Chondrocyte (in vitro differentiated cells): ENCODE results near the gene C1orf74. TPM values are rescaled to one million over a fixed set of nuclear protein-coding genes. Genes with fewer than 3 reads are reported as not detected.

Experiments used
- DNase-seq: peaks from one replicate; pipeline ENCODE4 v3.0.0; 2021; ENCODE audit warnings: mixed read lengths, low spot score
- H3K27ac Mint-ChIP-seq: one replicate; pipeline ENCODE4 v1.8.0; 2021; ENCODE audit warnings: mild to moderate bottlenecking, moderate library complexity, mixed read lengths; ENCODE audit not compliant: unreplicated experiment
- H3K27me3 Mint-ChIP-seq: 2 replicates; pipeline ENCODE4 v1.8.0; 2021; ENCODE audit warnings: low read depth, mixed read lengths
- H3K36me3 Mint-ChIP-seq: 2 replicates; pipeline ENCODE4 v1.8.0; 2021; ENCODE audit warnings: low read depth, mixed read lengths
- H3K4me1 Mint-ChIP-seq: 2 replicates; pipeline ENCODE4 v1.8.0; 2021; ENCODE audit warnings: low read depth, mild to moderate bottlenecking, mixed read lengths
- H3K4me3 Mint-ChIP-seq: one replicate; pipeline ENCODE4 v1.8.0; 2021; ENCODE audit warnings: mild to moderate bottlenecking, moderate library complexity, mixed read lengths; ENCODE audit not compliant: unreplicated experiment
- H3K9me3 Mint-ChIP-seq: 2 replicates; pipeline ENCODE4 v1.8.0; 2021; ENCODE audit warnings: low read depth, mixed read lengths
- long read RNA-seq: library from polyadenylated mRNA; stranded (forward); transcript quantifications from one replicate; pipeline ENCODE4 v2.0.0, GENCODE V29; 2021
- total RNA-seq: library from RNA; stranded (reverse); gene quantifications from 3 replicates; pipeline ENCODE4 v1.2.1, GENCODE V29; 2021
- TF ChIP-seq, protein P1 (sequence below): fragments of 200-600 bp; sonication (generic); IDR thresholded peaks from 2 replicates; pipeline ENCODE4 v1.5.0; 2021; ENCODE audit warnings: antibody characterized with exemption, mild to moderate bottlenecking, moderate library complexity

C1orf74 gene
- 1.2 to 1.6 TPM (median 1.4 TPM) in 3 replicates for total RNA-seq
- long read RNA-seq, full-length matches to known transcripts, result 2 of 2 reads
- long read RNA-seq, partial matches to known transcripts, result 0 of 2 reads
- long read RNA-seq, other reads (novel, unspliced or antisense), result 0 of 2 reads

DNA sequence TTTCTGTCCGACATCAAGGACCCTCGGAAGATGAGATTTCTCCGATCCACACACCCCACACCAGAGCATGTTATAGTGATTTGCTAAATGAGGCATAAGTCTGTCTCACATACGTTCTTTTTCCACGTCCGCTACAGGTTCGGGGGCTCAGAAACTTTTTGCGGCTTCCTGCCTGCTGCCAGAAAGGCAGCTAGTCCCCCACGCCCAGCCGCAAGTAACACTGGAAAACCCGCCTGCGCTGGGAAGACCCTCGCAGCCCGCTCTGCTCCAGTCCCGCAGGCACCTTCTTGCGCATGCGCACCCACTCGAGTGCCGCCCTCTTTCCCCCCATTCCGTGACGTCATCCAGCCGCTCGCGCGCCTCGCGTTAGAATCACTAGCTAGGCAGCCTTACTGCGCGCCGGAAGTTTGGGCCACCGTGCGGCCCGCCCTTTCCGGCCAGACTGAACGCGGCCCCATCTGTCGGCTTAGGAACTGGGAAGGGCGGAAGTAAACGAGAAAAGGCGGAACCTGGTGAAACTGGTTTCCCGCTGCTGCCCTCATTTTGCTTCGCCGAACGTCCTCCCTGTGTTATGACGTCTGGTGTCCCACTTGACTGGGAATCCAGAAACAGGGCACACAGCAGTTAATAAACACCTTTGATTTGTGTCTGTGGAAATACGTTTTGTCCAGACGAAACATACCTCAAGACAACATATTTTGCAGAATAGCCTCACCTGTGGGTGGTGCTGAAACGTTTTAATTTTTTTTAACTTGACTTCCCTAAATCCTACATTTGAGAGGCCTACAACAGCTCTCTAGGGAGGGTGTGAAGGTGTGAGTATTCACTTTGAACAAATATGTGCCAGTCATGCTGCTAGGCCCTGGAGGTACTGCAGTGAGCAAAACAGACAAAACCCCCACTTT lies at the start of gene C1orf74:
C1orf74 (minus strand) TSS at position 295 of the 905 bp plus-strand sequence. CDS start 925 bp downstream, outside the sequence.
- peaks cover 29% of the 10 kb centered on the region for H3K27me3 Mint-ChIP-seq
- TF ChIP-seq, protein P1, sequence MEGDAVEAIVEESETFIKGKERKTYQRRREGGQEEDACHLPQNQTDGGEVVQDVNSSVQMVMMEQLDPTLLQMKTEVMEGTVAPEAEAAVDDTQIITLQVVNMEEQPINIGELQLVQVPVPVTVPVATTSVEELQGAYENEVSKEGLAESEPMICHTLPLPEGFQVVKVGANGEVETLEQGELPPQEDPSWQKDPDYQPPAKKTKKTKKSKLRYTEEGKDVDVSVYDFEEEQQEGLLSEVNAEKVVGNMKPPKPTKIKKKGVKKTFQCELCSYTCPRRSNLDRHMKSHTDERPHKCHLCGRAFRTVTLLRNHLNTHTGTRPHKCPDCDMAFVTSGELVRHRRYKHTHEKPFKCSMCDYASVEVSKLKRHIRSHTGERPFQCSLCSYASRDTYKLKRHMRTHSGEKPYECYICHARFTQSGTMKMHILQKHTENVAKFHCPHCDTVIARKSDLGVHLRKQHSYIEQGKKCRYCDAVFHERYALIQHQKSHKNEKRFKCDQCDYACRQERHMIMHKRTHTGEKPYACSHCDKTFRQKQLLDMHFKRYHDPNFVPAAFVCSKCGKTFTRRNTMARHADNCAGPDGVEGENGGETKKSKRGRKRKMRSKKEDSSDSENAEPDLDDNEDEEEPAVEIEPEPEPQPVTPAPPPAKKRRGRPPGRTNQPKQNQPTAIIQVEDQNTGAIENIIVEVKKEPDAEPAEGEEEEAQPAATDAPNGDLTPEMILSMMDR, result peak; percentile 28

GRCh38 chr1:209831615-209832014 lies 47.3 kb upstream of the C1orf74 start:
- Mint-ChIP-seq H3K4me3 (no peak overlapping the region), H3K36me3 (peaks cover 26% of the 10 kb centered on the region), H3K4me1 (peaks cover 47% of the 10 kb centered on the region), H3K27me3 (no peaks in the 10 kb centered on the region), H3K27ac (peak overlapping the region; percentile 53), H3K9me3 (no peaks in the 10 kb centered on the region)
- TF ChIP-seq, protein P1, result no peak
- no peak for DNase-seq

More for the DNA sequence above, at the start of gene C1orf74:
- H3K36me3 Mint-ChIP-seq, result peaks cover 2% of the 10 kb centered on the region
- DNase-seq, result peak; percentile 99
- H3K27ac Mint-ChIP-seq, result peak within 1 kb of the TSS; percentile 94
- peak within 1 kb of the TSS; percentile 95 for H3K4me3 Mint-ChIP-seq
- peaks cover 14% of the 10 kb centered on the region for H3K4me1 Mint-ChIP-seq
- peaks cover 2% of the 10 kb centered on the region for H3K9me3 Mint-ChIP-seq

GRCh38 chr1:209830722-209831121 lies 46.4 kb upstream of the C1orf74 start:
- no peak for DNase-seq
- Mint-ChIP-seq H3K27me3 (no peaks in the 10 kb centered on the region), H3K27ac (no peak overlapping the region), H3K36me3 (peaks cover 24% of the 10 kb centered on the region), H3K4me1 (peaks cover 38% of the 10 kb centered on the region), H3K9me3 (no peaks in the 10 kb centered on the region), H3K4me3 (no peak overlapping the region)
- TF ChIP-seq, protein P1, result no peak

DNA sequence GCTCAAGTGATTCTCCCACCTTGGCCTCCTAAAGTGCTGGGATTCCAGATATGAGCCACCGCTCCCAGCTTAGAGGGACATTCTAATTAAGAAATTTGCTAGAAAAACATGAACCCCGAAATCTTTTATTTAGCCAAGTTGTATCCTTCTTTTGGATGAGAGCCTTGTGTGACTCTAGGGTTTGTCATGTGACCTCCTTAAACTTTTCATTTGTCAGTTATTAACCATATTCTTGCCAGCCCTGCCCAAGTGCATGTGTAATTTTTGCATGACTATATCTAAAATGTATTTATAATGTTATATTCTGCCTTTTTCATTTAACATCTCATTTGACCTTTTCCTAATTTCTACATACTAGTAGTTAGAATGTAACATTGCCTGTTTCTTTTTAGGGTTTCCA lies 45.4 kb upstream of the C1orf74 start:
- DNase-seq, result no peak
- H3K9me3 Mint-ChIP-seq, result no peaks in the 10 kb centered on the region
- H3K27me3 Mint-ChIP-seq, result no peaks in the 10 kb centered on the region
- H3K36me3 Mint-ChIP-seq, result peaks cover 19% of the 10 kb centered on the region
- TF ChIP-seq, protein P1, result no peak
- peak overlapping the region; percentile 90 for H3K4me3 Mint-ChIP-seq
- peaks cover 30% of the 10 kb centered on the region for H3K4me1 Mint-ChIP-seq
- no peak overlapping the region for H3K27ac Mint-ChIP-seq

GRCh38 chr1:209827384-209828262 lies 43.3 kb upstream of the C1orf74 start, which contains the start of gene UTP25:
Gene UTP25, plus strand, starts transcription at chr1:209827972. Its CDS starts 92 bp downstream, at chr1:209828064.
- TF ChIP-seq, protein P1, result peak; percentile 86

More at GRCh38 chr1:209827384-209828262, 43.3 kb upstream of the C1orf74 start, which contains the start of gene UTP25:
- H3K4me1 Mint-ChIP-seq, result peaks cover 39% of the 10 kb centered on the region
- H3K9me3 Mint-ChIP-seq, result no peaks in the 10 kb centered on the region
- peaks cover 4% of the 10 kb centered on the region for H3K36me3 Mint-ChIP-seq
- DNase-seq, result peak; percentile 93
- no peaks in the 10 kb centered on the region for H3K27me3 Mint-ChIP-seq
- peak within 1 kb of the TSS; percentile 88 for H3K27ac Mint-ChIP-seq
- peak within 1 kb of the TSS; percentile 90 for H3K4me3 Mint-ChIP-seq
